GM21447 (cell line): ENCODE results near the gene FSCN2.

Source experiments
- ATAC-seq: cut with Tn5 transposase; IDR thresholded peaks from one replicate; pipeline ENCODE4 v1.9.1; 2021; ENCODE audit not compliant: unreplicated experiment

FSCN2 gene

GRCh38 chr17:81527591-81528383 is at the start of gene FSCN2:
FSCN2 (plus strand) TSS chr17:81528377; CDS start chr17:81528532, 155 bp downstream.
- no peak for ATAC-seq

GRCh38 chr17:81479175-81480071 is 48.8 kb upstream of the FSCN2 start:
- no peak for ATAC-seq

GRCh38 chr17:81480140-81481072 is 47.8 kb upstream of the FSCN2 start:
- ATAC-seq, result no peak

- ATAC-seq, result no peak
Measured at GRCh38 chr17:81481073-81481799, 46.9 kb upstream of the FSCN2 start.

- ATAC-seq, result no peak
Measured at GRCh38 chr17:81481815-81482505, 46.2 kb upstream of the FSCN2 start.

- ATAC-seq, result no peak
Measured at GRCh38 chr17:81482673-81483072, 45.5 kb upstream of the FSCN2 start.

GRCh38 chr17:81483085-81483861 is 44.9 kb upstream of the FSCN2 start:
- peak; percentile 46 for ATAC-seq

- ATAC-seq, result no peak
Measured at GRCh38 chr17:81483862-81484194, 44.3 kb upstream of the FSCN2 start.

GRCh38 chr17:81484195-81484979 is 43.8 kb upstream of the FSCN2 start:
- ATAC-seq, result peak; percentile 35

GRCh38 chr17:81486199-81486810 is 41.9 kb upstream of the FSCN2 start:
- ATAC-seq, result no peak

GRCh38 chr17:81487089-81487486 is 41.1 kb upstream of the FSCN2 start:
- ATAC-seq, result no peak

GRCh38 chr17:81487487-81488275 is 40.5 kb upstream of the FSCN2 start:
- ATAC-seq, result no peak

GRCh38 chr17:81488276-81488860 is 39.8 kb upstream of the FSCN2 start:
- no peak for ATAC-seq

- ATAC-seq, result no peak
Measured at GRCh38 chr17:81489012-81489997, 38.9 kb upstream of the FSCN2 start.
